C4-2B (cell line): ENCODE results near the gene CEP20.

Source experiments
- ZFX ChIP-seq: fragments of 450-650 bp; IDR thresholded peaks from 2 replicates; pipeline ENCODE4 v1.6.1; 2017
- TF ChIP-seq, protein P1 (sequence below): fragments of 450-650 bp; conservative IDR thresholded peaks from 2 replicates; pipeline ENCODE4 v1.5.1; 2017; ENCODE audit warnings: mild to moderate bottlenecking

DNA sequence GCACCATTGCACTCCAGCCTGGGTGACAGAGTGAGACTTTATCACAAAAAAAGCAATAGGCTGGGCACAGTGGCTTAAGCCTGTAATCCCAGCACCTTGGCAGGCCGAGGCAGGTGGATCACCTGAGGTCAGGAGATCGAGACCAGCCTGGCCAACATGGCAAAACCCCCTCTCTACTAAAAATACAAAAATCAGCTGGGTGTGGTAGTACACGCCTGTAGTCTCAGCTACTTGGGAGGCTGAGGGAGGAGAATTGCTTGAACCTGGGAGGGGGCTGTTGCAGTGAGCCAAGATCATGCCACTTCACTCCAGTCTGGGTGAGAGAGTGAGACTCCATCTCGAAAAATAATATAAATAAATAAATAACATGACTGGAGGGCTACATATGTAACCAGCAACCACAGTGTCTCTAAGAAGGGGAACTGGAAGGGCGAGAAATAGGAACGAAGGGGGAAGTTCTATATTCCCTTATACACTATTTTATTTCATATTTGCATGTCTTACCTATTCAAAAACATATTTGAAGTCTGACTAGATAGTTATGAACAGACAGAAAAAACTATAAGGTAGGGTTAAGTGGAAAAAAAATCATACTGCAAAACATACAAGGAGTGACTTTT, 57.5 kb downstream of the CEP20 start:
- TF ChIP-seq, protein P1, sequence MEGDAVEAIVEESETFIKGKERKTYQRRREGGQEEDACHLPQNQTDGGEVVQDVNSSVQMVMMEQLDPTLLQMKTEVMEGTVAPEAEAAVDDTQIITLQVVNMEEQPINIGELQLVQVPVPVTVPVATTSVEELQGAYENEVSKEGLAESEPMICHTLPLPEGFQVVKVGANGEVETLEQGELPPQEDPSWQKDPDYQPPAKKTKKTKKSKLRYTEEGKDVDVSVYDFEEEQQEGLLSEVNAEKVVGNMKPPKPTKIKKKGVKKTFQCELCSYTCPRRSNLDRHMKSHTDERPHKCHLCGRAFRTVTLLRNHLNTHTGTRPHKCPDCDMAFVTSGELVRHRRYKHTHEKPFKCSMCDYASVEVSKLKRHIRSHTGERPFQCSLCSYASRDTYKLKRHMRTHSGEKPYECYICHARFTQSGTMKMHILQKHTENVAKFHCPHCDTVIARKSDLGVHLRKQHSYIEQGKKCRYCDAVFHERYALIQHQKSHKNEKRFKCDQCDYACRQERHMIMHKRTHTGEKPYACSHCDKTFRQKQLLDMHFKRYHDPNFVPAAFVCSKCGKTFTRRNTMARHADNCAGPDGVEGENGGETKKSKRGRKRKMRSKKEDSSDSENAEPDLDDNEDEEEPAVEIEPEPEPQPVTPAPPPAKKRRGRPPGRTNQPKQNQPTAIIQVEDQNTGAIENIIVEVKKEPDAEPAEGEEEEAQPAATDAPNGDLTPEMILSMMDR = no peak
- no peak for TF ChIP-seq ZFX
